HFFc6 (cell line): ENCODE results near the gene RAD52. TPM values are rescaled to one million over a fixed set of nuclear protein-coding genes. Genes with fewer than 3 reads are reported as not detected.

Source experiments
- DNase-seq: peaks from one replicate; pipeline ENCODE4 v3.0.0-alpha.2; 2018
- H3K27ac Mint-ChIP-seq: 2 replicates; pipeline ENCODE4 v1.8.0; 2020; ENCODE audit warnings: mild to moderate bottlenecking, mixed read lengths
- H3K27me3 Mint-ChIP-seq: 2 replicates; pipeline ENCODE4 v1.8.0; 2021; ENCODE audit warnings: mild to moderate bottlenecking, moderate library complexity, mixed read lengths; ENCODE audit not compliant: insufficient read depth
- H3K36me3 Mint-ChIP-seq: 2 replicates; pipeline ENCODE4 v1.8.0; 2021; ENCODE audit warnings: low read depth, mixed read lengths
- H3K4me1 Mint-ChIP-seq: 2 replicates; pipeline ENCODE4 v1.8.0; 2020; ENCODE audit warnings: low read depth, mixed read lengths
- H3K4me3 Mint-ChIP-seq: 2 replicates; pipeline ENCODE4 v1.8.0; 2020; ENCODE audit warnings: mild to moderate bottlenecking, moderate library complexity, mixed read lengths
- H3K9me3 Mint-ChIP-seq: 2 replicates; pipeline ENCODE4 v1.8.0; 2020; ENCODE audit warnings: mild to moderate bottlenecking, mixed read lengths
- CTCF ChIP-seq: fragments of 200-600 bp; sonication (generic); IDR thresholded peaks from 2 replicates; pipeline ENCODE4 v1.5.0; 2021; ENCODE audit warnings: antibody characterized with exemption, mild to moderate bottlenecking
- total RNA-seq, 6 experiments: library from RNA; stranded (reverse); fragmentation: NEBNext Ultra II Directional; extraction: Animal tissue kit (Norgen Biotek cat#: 25700); gene quantifications; 2 replicates in 1 of 6; 3 replicates in 5 of 6; pipeline ENCODE4 v1.2.3, GENCODE V29; 2021

The RAD52 gene
- total RNA-seq, 6 experiments from 2014 or later = 8.6 to 10.9 (median 9.2) TPM

GRCh38 chr12:988646-989045, 39.2 kb upstream of the RAD52 start:
- no peak for TF ChIP-seq CTCF
- peak overlapping the region; percentile 91 for H3K4me3 Mint-ChIP-seq
- no peaks in the 10 kb centered on the region for H3K9me3 Mint-ChIP-seq
- H3K36me3 Mint-ChIP-seq = 0 out of 2 replicates have a peak, but pooled peaks cover 7% of the 10 kb centered on the region
- peak overlapping the region; percentile 98 for H3K27ac Mint-ChIP-seq
- H3K4me1 Mint-ChIP-seq = peaks cover 40% of the 10 kb centered on the region
- DNase-seq = no peak
- H3K27me3 Mint-ChIP-seq = no peaks in the 10 kb centered on the region; the same call in 1 of the 2 replicates

- DNase-seq = no peak
- no peaks in the 10 kb centered on the region for H3K9me3 Mint-ChIP-seq
- H3K4me3 Mint-ChIP-seq = no peak overlapping the region
- no peak for TF ChIP-seq CTCF
- H3K36me3 Mint-ChIP-seq = peaks cover 6% of the 10 kb centered on the region; the same call in 1 of the 2 replicates
- no peak overlapping the region for H3K27ac Mint-ChIP-seq
- H3K4me1 Mint-ChIP-seq = peaks cover 14% of the 10 kb centered on the region
- peaks cover 1% of the 10 kb centered on the region; the same call in 1 of the 2 replicates for H3K27me3 Mint-ChIP-seq
These were observed 32.5 kb upstream of the RAD52 start for GRCh38 chr12:981961-982360.

- no peak for DNase-seq
- no peak for TF ChIP-seq CTCF
- H3K4me3 Mint-ChIP-seq = no peak overlapping the region
- no peak overlapping the region for H3K27ac Mint-ChIP-seq
- peaks cover 1% of the 10 kb centered on the region; the same call in 1 of the 2 replicates for H3K27me3 Mint-ChIP-seq
- H3K9me3 Mint-ChIP-seq = no peaks in the 10 kb centered on the region
- H3K4me1 Mint-ChIP-seq = peaks cover 14% of the 10 kb centered on the region
- peaks cover 9% of the 10 kb centered on the region; the same call in 1 of the 2 replicates for H3K36me3 Mint-ChIP-seq
These were observed 31.8 kb upstream of the RAD52 start for GRCh38 chr12:981176-981828.

- DNase-seq = no peak
- H3K27ac Mint-ChIP-seq = no peak overlapping the region
- H3K4me3 Mint-ChIP-seq = no peak overlapping the region
- H3K9me3 Mint-ChIP-seq = no peaks in the 10 kb centered on the region
- TF ChIP-seq CTCF = no peak
- H3K36me3 Mint-ChIP-seq = peaks cover 9% of the 10 kb centered on the region; the same call in 1 of the 2 replicates
- peaks cover 14% of the 10 kb centered on the region for H3K4me1 Mint-ChIP-seq
- peaks cover 1% of the 10 kb centered on the region for H3K27me3 Mint-ChIP-seq
These were observed 29.9 kb upstream of the RAD52 start for GRCh38 chr12:979349-979748.

GRCh38 chr12:977156-977555, 27.7 kb upstream of the RAD52 start:
- DNase-seq = no peak
- H3K36me3 Mint-ChIP-seq = peaks cover 9% of the 10 kb centered on the region; the same call in 1 of the 2 replicates

More at GRCh38 chr12:977156-977555, 27.7 kb upstream of the RAD52 start:
- peaks cover 10% of the 10 kb centered on the region for H3K4me1 Mint-ChIP-seq
- no peak; the same call in 1 of the 2 replicates for TF ChIP-seq CTCF
- no peak overlapping the region for H3K27ac Mint-ChIP-seq
- H3K4me3 Mint-ChIP-seq = no peak overlapping the region
- H3K27me3 Mint-ChIP-seq = peaks cover 2% of the 10 kb centered on the region; the same call in 1 of the 2 replicates
- H3K9me3 Mint-ChIP-seq = no peaks in the 10 kb centered on the region
